HG02852 (cell line): ENCODE data around the gene RPL7A.
"Not testable (repeated sequence)": the region's sequence is repeated elsewhere in the genome, so short reads cannot be mapped to it uniquely, and the experiment has no call there.

Experiments
- ATAC-seq: cut with Tn5 transposase; IDR thresholded peaks from one replicate; pipeline ENCODE4 v1.9.1; 2021; ENCODE audit warnings: mild to moderate bottlenecking, moderate library complexity; ENCODE audit not compliant: unreplicated experiment

RPL7A gene

DNA sequence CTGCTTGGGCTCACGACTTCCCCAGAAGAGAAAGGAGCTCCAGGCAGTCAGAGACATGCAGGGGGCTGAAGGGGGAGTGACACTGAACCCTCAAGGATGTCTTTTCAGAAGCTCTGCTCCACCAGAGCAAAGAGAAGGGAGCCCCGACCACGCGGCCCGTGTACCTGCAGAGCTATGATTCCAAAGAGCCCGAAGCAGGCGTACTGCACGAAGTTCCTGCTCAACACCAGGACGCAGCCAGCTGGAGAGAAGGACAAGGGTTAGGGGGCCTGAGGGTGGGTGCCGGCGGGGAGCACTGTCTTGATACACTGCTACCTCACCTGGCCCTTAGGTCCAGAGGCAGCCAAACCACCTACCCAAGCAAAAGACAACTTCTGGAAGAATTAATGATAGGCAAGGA, 18.4 kb downstream of the RPL7A start:
- ATAC-seq = no peak

DNA sequence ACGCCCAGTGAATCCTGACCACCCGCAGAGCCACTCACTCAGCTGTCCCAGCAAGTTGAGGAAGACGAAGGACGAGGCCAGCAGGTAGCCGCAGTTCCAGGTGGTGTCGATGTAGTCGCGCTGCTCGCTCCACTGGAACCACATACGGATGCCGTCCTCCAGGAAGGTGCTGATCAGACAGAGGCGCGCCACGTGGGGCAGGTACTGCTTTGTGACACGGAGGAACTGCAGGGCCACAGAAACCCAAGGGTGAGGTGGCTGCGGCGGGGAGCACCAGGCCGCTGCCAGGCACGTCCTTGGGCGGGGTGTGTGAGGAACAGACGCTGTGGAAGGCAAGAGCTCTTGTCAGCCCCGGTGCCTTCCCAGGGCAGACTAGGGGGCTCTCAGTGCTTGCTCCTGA, 19.2 kb downstream of the RPL7A start:
- no peak for ATAC-seq

DNA sequence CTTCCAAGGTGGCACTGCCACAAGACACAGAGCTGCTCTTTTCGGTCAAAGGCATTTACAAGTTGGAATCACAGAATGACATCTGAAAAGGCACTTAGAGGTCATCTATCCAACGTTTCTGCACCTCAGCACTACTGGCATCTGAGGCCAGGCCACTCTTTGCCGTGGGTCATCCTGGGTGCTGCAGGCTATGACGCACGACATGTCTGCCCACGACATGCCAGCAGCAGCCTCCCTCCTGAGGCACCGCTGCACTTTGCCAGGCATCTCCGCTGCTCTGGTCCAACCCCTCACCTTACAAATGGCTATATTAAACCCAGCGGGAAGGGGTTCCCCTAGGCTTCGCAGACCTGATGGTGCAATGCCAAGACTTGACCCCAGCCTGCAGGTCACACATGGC, 19.8 kb downstream of the RPL7A start:
- ATAC-seq = no peak

GRCh38 chr9:133368249-133368881, 20.3 kb downstream of the RPL7A start:
- ATAC-seq = no peak

DNA sequence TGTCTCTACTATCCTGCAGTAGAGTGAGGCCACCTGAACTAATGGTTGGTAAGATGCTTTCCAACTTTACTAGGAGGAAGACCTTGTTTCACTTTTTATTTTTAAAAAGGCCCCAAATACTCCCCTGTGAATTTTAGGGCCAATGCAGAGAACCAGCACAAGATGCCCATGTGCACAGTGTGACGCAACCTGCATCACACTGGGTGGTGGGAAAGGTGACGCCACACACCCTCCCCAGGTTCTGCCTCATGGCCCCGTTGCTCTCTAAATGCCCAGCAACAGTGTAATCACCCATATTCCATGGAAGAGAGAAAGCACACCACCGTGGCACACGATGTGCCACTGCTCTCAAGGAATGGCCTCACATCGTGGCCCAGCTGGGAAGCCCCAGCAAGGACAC, 21.4 kb downstream of the RPL7A start:
- ATAC-seq = no peak

- no peak for ATAC-seq
These were observed 21.9 kb downstream of the RPL7A start for GRCh38 chr9:133369933-133370332.

GRCh38 chr9:133370685-133371084, 22.7 kb downstream of the RPL7A start:
- ATAC-seq = no peak

DNA sequence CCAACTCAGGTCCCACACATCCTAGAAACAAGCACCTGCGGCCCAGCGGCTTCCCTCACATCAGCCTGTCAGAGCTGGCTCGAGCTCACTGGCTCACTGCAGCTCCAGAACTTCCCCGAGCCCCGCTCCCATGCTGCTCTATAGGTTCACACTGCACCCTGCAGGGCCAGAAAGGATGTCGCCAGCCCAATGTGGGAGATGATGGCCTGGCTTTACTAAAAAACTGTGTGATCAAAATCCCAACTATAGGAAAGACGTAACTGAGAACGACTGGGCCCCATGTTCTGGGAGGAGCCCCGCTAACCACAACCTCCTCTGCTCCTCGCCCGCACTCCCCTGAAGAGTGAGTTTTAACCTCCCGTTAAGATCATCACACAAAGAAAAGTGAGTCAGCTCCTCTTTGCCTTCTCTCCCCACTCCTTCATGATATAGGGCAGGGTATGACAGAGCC, 23.3 kb downstream of the RPL7A start:
- ATAC-seq = no peak

- ATAC-seq = no peak
These were observed 24.1 kb downstream of the RPL7A start for GRCh38 chr9:133372144-133372543.

DNA sequence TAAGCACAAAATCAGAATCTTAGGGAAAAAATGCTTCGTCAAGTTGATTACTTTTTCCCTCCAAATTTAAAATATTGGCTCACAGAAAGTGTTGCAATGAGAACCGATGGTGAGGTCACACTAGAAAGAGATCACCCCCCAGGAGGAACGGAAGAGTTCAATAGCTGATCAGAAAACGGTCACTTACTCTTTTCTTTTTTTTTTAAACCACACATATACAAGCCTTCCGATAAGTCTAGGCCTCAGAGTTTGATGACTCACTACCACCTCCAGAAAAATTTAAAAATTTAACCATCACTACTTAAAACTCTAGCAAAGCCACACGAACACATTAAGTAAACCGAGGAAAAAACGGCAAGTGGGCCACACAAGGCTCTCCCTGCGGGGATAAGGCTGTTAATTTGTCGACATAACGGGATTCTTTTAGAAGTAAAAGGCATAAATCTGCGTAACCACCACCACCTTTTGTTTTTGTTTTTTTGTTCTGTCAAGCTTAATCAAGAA, 26.6 kb downstream of the RPL7A start:
- no peak for ATAC-seq

DNA sequence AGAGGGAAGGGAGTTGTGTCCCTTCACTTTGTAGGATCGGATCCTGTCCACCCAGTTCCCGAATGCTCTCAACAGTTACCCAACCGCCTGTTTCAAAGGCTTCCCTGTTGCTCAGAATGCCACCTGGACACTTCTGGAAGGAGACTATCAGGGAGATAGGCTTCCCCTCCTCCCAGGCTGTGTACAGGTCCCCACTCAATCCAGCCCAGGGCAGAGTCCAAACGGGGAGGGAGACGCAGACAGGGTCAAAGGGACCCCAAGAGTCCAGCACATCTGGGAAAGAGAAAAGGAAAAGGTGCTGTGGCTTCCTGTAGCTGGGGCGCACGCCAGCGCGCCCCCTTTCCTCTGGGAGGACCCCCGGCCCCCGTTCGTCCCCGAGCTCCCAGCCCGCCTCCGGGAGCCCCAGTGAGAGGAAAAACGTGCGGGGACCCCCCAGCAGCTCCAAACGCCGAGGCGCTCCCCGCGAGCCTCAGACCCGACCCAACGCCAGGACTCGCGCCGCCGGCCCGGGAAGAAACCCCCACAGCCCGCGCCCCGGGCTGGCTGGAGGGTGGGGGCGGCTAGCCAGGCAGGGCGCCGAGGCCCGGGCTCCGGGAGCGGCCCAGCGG, 27.2 kb downstream of the RPL7A start:
- ATAC-seq = peak; percentile 24

GRCh38 chr9:133375724-133376654, 28.0 kb downstream of the RPL7A start, which contains the start of the genes STKLD1 and SURF4:
Gene STKLD1 (plus strand): TSS chr9:133376366. CDS start chr9:133376474, 108 bp downstream.
Gene SURF4 (minus strand): TSS chr9:133376060. CDS start chr9:133375969, 91 bp downstream.
- peak; percentile 80 for ATAC-seq

- ATAC-seq = not testable (repeated sequence)
These were observed 29.3 kb downstream of the RPL7A start for GRCh38 chr9:133377280-133377679.

DNA sequence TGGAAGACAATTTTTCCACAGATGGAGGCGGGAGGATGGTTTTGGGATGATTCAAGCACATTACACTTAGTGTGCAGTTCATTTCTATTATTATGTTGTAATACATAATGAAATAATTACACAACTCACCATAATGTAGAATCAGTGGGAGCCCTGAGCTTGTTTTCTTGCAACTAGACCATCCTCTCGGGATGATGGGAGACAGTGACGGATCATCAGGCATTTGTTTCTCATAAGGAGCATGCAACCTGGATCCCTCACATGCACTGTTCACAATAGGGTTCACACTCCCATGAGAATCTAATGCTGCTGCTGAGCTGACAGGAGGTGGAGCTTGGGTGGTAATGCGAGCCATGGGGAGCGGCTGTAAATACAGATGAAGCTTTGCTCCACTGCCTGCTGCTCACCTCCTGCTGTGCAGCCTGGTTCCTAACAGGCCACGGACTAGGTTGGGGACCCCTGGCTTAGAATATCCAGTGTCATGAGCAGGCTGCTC, 29.8 kb downstream of the RPL7A start:
- ATAC-seq = no peak

GRCh38 chr9:133378408-133378962, 30.5 kb downstream of the RPL7A start:
- ATAC-seq = no peak

DNA sequence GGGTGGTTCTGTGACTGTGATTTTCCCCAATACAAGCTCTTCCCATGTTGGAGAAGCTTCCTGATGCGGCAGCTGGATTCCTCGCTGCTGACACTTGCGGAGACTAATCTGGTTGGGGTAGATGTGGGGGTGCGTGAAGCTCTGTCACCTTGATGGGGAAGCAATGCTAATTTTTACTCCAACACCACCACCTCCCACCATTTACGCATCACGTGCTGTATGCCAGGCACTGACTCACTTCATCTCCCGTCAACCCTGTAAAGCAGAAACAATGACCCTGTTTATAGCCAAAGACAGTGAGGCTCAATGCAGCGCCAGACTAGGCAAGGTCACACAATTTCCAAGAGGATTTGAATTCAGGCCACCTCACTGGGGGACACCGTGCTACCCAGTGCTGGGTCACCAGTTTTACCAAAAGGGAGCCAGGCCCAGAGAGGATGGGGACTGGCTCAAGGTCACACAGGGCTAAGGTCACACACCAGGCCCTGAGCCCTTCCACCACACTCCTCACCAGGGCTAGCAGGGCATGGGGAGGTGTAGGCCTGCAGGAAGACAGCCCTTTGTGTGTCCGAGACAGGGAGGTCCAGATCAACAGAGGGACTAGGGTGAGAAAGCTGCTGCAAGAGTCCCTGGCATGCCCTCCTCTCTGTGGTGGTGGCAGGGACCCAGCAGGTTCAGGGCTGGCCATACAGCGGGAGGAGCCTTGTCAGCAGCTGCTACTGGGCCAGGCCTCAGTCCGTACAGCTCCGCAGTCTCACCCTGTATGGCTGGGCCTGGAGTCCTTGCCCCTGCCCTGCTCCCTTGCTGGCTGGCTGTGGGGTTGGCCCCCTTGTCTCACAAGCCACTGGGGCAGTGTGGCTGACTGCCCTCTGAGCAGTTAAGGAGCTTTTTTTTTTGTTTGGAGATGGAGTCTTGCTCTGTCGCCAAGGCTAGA, 31.4 kb downstream of the RPL7A start:
- no peak for ATAC-seq

DNA sequence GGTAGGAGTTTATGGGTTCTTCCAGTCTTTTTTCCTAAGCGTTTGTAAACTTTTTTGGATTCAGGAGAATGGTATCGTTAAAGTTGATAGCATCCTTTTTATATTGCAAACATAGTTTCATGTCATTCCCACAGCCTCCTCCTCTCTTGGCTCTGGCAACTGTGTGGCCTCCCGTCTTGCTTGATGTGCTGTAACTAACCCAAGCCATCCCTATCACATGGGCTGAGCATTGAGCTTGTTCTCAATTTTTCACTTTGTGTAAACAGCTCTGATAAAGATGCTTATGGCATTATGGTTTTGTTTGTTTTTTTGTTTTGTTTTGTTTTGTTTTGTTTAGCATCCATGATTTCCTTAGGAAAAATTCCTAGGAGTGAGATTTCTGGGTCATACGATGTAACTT, 32.7 kb downstream of the RPL7A start:
- ATAC-seq = no peak

- no peak for ATAC-seq
These were observed 34.6 kb downstream of the RPL7A start for GRCh38 chr9:133382507-133383141.

- no peak for ATAC-seq
These were observed 35.4 kb downstream of the RPL7A start for GRCh38 chr9:133383438-133383837.
